Measurements from ENCODE around the gene GPRASP2.
A peak's percentile ranks its signal among the peaks of the same experiment; 100 is the strongest.

GPRASP2 gene

DNA sequence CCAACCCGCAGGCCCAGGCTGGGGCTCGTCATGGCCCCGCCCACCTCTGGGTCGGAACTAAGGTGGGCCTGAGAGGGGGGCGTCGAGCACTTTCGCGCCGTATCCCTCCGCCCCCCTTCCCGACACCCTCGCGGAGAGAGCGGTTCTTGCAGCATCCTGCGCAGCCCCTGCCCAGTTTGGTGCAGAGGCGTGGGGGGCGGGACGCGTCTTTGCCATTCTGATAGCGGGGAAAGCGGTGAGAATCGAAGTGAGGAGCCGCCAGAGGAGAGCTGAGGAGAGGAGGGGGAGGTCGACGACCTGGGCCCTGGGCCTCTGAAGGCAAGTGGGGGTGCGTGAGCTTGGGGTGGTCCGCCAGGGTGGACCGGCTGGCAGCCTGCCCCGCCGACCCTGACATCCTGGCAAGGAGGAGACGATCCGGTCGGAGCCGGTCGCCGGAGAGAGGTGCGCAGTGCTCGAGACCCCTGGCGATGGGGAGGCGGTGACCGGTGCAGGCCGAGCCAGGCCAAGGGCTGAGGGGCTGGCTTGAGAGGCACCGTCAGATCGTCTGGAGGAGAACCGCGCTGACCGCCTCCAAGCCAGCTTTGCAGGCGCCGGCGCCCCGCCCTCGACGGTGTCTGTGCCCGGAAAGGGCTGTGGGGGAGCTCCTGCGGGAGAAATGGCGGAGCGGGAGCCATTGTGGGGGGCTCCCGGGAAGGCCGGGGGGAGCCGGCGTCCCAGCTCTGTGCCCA, 33.8 kb downstream of the GPRASP2 start:
- DNase-seq, result peak; percentile 8

DNA sequence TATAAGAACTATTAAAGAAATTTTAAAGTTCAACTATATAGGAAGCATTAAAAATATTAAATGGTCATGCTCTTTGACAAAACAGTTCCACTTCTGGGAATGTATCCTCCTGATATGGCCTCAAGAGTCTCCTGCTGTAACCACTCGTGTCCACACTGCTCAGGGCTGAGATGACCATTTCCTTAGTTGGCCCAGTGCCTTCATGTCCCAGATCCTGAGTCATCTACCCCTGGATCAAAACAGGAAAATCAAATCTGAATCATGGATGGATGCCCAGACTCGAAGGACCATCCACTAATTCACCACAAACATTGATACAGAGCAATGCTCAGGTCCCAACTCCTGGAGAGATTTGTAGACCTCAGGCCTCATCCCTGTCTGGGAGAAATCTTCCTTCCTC, 53.0 kb downstream of the GPRASP2 start:
- DNase-seq, result no peak

DNA sequence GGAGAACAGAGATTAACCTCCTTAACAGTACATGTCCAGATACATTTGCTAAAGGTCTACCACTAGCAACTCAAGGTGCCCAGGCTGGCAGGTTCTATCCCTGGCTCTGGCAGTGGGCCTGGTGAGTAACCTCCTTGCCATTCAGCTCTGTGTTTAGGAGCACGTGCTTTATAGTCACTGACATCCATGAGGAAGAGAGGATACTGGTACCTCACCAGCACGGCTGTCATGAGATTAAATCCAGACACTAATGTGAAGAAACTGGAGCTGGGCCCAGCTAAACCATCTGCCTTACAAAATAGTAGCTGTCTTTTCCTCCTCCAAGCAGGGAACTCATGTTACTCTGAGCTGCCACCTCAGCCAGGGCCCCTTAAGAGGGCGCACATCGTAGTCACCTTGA, 53.6 kb downstream of the GPRASP2 start:
- no peak for DNase-seq

DNA sequence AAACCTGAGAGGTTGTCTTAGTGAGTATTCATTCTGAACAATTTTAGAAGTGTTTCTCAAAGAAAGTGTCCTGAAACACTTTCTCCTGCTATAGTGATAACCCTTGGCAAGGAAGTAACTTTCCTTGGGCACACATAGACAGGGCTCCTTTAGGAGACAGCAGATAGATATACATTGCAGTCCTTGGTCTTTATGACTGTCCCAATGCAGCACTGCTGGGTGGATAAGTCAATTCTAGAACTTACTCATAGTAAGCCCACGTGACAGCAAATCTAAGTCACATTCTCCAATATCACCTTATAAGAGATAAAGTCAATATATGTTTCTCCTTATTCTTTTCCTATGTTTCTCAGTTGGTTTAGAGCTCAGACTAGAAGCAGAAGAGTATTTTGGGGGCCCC, 55.0 kb downstream of the GPRASP2 start:
- peak; percentile 39 for DNase-seq

Measured in activated CD4-positive, alpha-beta T cell treated with anti-CD3 and anti-CD28 coated beads, Interleukin-10, Interleukin-2, amounts not matched to agents 100 ng/mL and 50 ng/mL, durations not matched to agents 16 hours and 8 hours (primary cell).